ENCODE data around the gene BRD3. TPM values are rescaled to one million over a fixed set of nuclear protein-coding genes. Genes with fewer than 3 reads are reported as not detected.

Gene BRD3
- total RNA-seq, 1 experiment from 2014 or later, result 63.1 TPM

- Mint-ChIP-seq H3K9me3 (no peaks in the 10 kb centered on the region), H3K27ac (no peak overlapping the region), H3K27me3 (ENCODE audit: low read depth) (no peaks in the 10 kb centered on the region), H3K4me3 (peak overlapping the region; percentile 85 to 86), H3K36me3 (ENCODE audit: insufficient read depth in 1 of 3, low read depth in 3 of 3) (no peaks in the 10 kb centered on the region), H3K4me1 (peaks cover 27 to 40% of the 10 kb centered on the region in 2 experiments)
- no peak overlapping the region for H3K23ac ChIP-seq (ENCODE audit: insufficient read length, low read depth, low read length)
- peaks cover 4% of the 10 kb centered on the region for H3K79me1 ChIP-seq (ENCODE audit: insufficient read depth, low read depth, low read length, poor library complexity, severe bottlenecking)
- peaks cover 15% of the 10 kb centered on the region for H3K23me2 ChIP-seq (ENCODE audit: insufficient read length, low read depth, low read length, poor library complexity, severe bottlenecking)
- H3K56ac ChIP-seq (ENCODE audit: insufficient read length, low read depth, low read length), result no peak overlapping the region
- no peak overlapping the region for H2AK5ac ChIP-seq (ENCODE audit: insufficient read length, low read length)
- no peak for TF ChIP-seq CTCF (conservative IDR thresholded peaks at IDR 0.05)
- H3T11ph ChIP-seq (ENCODE audit: low read length), result no peak overlapping the region
- H3K18ac ChIP-seq (ENCODE audit: insufficient read length, low read depth, low read length), result no peak overlapping the region
- H3K14ac ChIP-seq (ENCODE audit: insufficient read depth, low read length), result 0 out of 2 replicates have a peak overlapping the region, but pooled peaks have one; percentile 64
- peak overlapping the region; percentile 74 for H3K4me2 ChIP-seq (ENCODE audit: insufficient read depth, insufficient read length, low read length)
- H4K20me1 ChIP-seq (ENCODE audit: control insufficient read depth, insufficient read depth, insufficient read length), result no peaks in the 10 kb centered on the region
- no peaks in the 10 kb centered on the region for H3K27me3 ChIP-seq (ENCODE audit: insufficient read depth, low read length)
- H3K4me1 ChIP-seq (ENCODE audit: insufficient read depth, low read length), result no peaks in the 10 kb centered on the region; the same call in 1 of the 2 replicates
- peak overlapping the region; percentile 24 for H3K9ac ChIP-seq (ENCODE audit: extremely low read depth, insufficient read length, low read length)
- H3K9me3 ChIP-seq (ENCODE audit: control insufficient read depth, low read depth, low read length), result no peaks in the 10 kb centered on the region
- H2BK12ac ChIP-seq (ENCODE audit: insufficient read length, low read depth, low read length), result no peak overlapping the region
- H2BK5ac ChIP-seq (ENCODE audit: insufficient read length, low read length), result no peak overlapping the region
- no peak overlapping the region for H2BK120ac ChIP-seq (ENCODE audit: low read depth, low read length, poor library complexity, severe bottlenecking)
- DNase-seq, result no peak
- H2BK20ac ChIP-seq (ENCODE audit: low read depth, low read length, poor library complexity, severe bottlenecking), result no peak overlapping the region
- H4K8ac ChIP-seq (replicated peaks; ENCODE audit: insufficient read length, low read depth, low read length), result no peak overlapping the region
- H3K79me2 ChIP-seq (ENCODE audit: insufficient read depth, low read length), result peaks cover 21% of the 10 kb centered on the region; the same call in 1 of the 2 replicates
- H4K5ac ChIP-seq (ENCODE audit: insufficient read length, low read depth, low read length), result no peak overlapping the region
- H3K27ac ChIP-seq (ENCODE audit: insufficient read length, low read depth, low read length), result no peak overlapping the region
- H4K91ac ChIP-seq (ENCODE audit: insufficient read length, low read depth, low read length), result no peak overlapping the region
- H2BK15ac ChIP-seq (ENCODE audit: low read depth, low read length), result no peak overlapping the region
- H2AFZ ChIP-seq (ENCODE audit: low read length), result no peak overlapping the region
- no peak overlapping the region for H3K4ac ChIP-seq (ENCODE audit: low read depth, low read length)
- no CpG with 5 or more reads among the region's 82 CpGs for WGBS (ENCODE audit: extremely low coverage, insufficient read length, low lambda C conversion rate)
Observed at GRCh38 chr9:133991214-133991921, 76.5 kb downstream of the BRD3 start.

Measured in H9 (cell line).